AG08395 (cell line): ENCODE measurements around the gene CARD11.

Experiments used
- DNase-seq: peaks from one replicate; pipeline ENCODE4 v3.0.0; 2012; ENCODE audit warnings: mixed read lengths, low spot score

CARD11 gene

DNA sequence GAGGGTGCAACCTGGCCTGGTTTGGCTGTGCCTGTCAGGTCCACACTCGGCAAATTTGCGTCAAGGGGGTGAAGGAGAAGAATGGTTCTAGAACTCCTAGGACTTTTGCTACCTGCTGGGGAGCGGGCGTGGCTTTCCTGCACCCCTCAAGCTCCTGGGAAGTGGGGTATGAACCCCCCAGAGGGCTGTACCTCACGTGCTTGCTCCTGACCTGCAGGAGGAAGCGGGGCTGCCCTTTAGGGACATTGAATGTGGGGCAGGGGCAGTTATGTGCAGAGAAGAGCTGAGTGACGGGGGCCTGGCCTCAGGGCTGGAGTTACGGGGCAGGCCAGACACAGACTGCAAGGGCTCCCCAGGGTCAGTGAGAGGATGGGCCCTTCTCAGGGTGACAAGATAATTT is 138.2 kb downstream of the CARD11 start:
- DNase-seq, result no peak

DNA sequence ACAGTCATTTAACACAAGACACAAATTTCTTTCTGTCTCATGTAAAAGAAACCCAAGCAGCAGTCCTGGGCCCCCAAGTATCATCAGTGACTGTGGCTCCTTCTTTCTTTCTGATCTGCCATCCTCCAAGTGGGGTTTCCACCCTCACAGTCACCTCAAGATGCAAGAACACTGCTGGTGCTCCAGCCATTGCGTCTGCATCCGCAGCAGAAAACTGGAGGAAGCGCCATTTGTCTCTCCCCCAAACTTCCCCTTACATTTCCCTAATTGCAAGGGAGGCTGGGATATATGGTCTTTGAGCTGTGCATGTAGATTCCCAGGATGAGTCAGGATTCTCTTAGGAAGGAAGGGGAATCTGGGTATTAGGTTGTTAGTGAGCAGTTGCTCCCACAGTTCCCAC is 138.6 kb downstream of the CARD11 start:
- DNase-seq, result no peak

DNA sequence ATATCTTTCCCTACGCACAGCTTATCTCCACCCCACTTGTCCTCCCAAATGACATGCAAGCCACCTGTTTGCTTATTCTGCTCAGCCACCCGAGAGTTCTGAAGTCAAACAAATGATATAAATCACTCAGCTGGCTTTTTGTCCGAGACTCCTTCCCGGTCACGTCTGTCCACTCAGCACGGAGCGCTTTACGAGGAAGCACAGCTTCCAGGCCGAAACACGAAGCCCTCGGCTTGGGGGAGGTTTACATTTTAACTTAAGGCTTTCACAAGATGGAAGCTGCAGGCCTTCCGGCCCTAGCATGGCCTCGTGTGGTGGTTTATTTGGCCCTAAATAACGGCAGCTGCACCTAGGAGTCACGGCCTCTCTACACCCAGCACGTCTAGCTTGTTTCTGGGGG is 139.5 kb downstream of the CARD11 start:
- no peak for DNase-seq

DNA sequence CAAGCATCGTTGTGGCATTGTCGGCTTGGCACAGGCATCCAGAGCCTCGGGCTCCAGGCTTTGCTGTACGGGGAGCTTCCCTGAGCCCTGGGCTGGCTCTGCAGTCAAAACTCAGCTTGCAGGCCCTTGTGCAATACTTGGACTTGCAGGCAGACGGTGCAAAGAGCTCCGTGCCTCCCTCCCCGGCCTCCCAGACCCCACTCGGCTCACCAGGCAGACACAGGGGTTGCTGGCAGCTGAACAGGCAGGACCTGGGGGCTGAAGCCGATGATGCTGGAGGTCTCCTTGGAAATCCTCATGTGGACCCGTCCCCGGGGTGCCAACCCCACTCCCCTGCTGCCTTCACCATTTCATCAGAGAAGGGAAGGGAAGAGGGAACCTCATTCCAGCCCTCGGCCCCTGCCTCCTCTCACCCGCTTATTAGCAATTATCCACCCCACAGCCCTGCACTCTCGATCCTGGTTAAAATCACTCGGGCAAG is 139.9 kb downstream of the CARD11 start:
- no peak for DNase-seq

DNA sequence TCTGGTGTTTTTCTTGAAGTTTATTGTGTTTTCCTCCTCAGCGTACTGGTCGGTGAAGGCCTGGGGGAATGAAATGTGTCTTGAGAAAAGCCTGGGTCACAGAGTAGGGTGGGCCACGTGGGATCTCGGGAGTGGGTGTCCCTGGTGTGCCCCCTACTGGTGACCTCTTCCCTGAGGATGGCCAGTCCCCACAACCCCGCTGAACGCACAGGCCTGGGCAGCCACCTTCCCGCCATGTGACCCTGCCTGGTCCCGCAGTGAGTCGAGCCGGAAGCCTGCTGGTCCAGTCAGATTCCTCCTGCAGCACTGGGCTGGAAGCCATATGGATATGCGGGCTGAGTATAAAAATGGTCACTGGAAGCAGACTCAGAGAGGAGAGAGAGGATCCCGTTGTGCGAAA is 146.6 kb downstream of the CARD11 start:
- DNase-seq, result no peak

DNA sequence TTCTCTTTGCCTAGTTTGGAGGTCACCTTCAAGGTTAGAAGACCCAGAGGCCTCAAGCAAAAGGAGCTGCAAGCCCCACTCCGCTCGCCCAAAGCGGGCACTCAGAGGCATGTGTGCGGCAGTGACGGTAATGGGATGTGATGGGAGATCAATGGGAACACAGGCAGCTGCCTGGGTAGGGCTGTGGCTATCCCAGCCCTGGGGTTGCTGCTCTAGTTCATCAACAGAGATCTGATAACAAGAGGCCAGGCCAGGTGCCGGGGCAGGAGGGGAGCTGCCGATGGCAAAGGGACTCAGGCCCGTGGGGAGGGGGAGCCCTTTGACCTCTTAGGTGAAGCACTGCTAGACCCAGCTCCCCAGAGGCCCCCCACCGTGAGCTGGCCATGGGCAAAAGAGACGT is 147.5 kb downstream of the CARD11 start:
- DNase-seq, result no peak

DNA sequence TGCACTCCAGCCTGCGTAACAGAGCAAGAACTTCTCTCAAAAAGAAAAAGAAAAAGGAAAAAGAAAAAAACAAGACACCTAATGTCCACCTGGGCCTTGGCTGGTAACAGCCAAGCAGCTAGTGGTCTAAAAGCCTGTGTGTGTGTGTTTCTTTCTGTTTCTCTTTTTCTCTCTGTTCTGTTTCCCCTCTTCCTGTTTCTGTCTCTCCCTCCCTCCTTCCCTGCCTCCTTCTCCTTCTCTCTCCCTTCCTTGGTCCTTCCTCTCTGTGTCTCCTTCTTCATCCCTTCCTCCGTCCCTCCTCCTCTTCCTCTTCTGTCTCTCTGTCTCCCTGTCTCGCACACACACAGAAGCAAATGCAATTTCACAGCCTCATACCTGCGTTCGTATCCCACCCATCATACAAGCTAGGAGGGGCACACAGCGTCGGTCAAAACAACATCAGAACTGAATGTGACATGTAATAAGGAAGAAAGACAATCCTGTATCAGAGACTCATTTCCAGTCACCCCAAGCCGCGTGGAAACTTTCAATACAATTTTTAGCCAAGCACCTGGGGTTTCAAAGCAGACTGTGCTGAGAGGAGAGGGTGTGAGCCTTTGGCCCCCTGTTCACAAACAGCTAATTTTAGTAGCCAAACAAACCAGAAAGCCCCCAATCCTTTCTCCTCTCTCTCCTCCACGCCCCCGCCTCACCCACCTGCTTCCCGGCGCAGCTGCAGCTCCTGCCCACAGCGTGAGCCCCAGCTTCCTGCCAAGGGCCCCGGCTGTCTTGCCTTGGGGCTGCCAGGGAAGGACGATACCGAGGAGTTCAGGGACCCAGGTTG is 149.3 kb downstream of the CARD11 start:
- no peak for DNase-seq

DNA sequence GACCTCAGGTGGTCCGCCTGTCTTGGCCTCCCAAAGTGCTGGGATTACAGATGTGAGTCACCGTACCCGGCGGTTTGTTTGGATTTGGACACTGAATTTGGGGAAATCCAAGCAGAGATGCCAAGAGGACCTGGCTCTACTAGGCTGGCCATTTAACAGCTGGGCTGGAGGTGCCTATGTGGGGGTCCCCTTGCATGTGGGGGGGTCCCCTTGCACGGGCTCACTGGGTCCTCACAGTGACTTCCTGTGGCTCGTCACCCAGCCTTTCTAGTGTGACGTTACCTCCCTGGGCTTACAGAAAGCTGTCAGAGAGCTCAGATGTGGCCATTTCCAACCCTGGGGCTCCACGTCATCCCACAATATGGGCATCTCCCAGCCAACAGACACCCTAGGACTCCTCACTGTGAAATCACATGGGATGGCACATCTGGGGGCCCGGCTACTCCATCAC is 150.2 kb downstream of the CARD11 start:
- no peak for DNase-seq

DNA sequence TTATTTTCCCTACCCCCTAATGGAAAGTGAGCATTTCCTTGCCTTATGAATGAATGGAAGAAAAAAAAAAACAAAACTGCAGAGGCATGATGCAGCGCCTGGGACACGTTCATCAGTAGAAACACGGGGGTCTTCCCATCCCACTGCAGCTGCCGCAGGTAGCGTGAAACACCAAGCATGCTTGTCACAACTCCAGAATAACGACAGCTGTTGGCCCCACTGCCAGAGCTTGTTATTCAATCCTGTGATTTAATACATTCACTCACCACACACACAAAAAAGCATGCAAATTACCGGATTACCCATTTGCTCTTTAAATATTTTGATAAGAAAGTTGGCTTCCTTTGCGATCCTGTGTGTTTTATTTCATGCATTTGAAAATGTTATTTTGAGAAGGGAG is 151.1 kb downstream of the CARD11 start:
- DNase-seq, result no peak

DNA sequence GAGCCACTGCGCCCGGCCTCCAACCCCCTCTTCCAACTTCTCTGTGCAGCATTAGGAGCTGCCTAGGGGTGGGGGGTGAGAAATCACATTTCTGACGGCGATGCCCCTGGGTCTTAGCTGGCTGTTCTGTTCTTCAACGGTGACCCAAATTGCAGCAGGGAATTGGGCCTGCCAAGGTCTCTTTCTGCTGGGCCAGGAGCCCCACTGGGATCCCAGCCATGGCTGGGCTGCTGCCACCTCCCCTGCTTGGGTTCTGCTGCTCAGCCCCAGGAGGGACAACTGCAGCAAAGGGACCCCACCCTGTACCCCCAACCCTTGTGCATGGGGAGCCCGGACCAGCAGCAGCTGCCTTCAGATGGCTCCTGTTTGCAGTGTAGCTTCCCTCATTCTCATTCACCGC is 155.9 kb downstream of the CARD11 start:
- DNase-seq, result no peak

DNA sequence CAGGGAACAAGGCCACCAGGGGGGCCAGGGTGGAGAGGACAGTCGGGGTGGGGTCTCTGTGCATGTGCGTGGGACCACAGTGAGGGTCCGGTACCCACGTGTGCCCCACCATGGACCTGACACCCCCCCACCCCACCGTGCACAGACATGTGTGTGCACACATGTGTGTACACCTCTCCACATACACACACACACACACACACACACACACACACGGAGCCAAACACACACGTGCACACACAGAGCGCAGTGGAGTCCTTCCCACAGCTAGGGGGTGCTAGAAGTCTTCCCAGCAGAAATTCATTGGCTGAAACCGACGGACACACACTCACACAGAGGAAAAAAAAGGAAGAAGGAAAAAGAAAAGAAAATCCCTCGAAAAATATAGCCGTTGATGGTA is 156.8 kb downstream of the CARD11 start:
- DNase-seq, result peak; percentile 70

DNA sequence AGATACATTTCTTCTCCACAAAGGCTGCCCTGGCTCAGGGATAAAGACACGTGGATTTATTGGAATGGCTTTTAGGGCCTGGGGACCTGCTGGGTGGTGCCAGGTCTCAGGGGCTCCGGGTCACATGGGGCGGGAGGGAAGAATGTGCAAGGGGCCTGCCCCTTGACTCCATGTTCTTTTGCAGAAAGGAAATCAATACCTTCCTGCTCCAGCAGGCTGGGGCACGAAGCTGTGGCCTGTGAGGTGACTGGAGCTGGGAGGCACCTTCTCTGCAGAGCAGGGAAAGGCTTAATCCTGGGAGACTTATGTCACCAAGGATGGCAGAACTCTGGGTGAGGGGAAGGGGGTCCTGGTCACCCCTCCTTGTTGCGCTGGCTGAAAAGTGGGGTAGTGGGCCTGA is 157.3 kb downstream of the CARD11 start:
- DNase-seq, result no peak

DNA sequence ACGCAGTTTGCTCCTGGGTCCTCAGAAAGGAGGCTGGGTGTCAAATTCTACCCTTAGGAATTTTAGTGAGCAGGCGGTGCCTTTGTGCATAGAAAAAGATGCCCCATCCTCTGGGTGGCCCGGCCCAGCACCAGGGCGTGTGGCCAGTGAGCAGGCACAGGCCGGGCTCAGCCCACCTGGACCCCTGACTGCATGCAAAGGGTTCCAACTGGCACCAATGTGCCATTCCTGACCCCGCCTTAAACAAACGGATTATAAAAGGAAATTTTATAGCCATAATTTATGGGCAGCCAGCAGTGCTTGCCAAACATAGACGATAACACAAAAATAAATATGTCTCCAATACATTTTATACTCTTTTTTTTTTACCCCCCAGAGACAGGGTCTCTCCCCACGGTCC is 159.5 kb downstream of the CARD11 start:
- DNase-seq, result no peak

DNA sequence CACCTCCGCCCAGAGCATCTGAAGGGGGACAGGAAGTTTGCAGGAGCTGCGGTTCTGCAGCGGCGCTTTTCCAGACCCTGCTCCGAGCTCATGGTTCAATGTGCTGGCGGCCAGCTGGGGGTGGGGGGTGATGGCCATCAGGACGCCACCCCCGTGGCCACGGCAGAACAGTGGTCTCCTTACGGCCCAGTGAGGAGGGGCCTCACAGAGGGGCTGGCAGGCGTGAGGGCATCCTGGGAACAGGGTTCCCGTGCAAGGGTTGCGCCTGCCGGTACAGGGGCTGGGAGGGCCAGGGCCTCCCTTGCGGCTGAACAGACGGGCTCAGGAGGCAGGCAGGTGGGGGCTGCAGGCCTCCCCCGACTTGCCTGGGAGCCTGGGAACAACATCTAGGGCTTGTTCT is 160.6 kb downstream of the CARD11 start:
- DNase-seq, result no peak

DNA sequence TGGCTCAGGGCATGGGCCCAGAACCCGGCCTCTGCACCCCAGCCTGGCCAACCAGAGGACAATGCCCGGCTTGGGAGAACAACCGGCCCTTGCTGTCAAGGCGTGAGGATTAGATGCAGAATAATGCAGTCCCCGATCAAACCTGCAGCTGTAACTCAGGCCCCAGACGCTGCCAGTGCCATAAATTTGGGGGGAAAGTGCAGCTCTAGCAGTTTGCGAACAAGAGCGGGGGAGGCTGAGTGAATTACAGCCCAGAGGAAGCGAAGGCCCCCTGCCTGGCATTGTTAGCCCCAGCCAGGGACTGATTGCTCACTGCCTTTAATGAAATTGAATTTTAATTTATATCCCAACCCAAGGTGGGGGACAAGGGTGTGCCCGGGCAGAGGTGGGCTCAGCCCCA is 161.6 kb downstream of the CARD11 start:
- no peak for DNase-seq

DNA sequence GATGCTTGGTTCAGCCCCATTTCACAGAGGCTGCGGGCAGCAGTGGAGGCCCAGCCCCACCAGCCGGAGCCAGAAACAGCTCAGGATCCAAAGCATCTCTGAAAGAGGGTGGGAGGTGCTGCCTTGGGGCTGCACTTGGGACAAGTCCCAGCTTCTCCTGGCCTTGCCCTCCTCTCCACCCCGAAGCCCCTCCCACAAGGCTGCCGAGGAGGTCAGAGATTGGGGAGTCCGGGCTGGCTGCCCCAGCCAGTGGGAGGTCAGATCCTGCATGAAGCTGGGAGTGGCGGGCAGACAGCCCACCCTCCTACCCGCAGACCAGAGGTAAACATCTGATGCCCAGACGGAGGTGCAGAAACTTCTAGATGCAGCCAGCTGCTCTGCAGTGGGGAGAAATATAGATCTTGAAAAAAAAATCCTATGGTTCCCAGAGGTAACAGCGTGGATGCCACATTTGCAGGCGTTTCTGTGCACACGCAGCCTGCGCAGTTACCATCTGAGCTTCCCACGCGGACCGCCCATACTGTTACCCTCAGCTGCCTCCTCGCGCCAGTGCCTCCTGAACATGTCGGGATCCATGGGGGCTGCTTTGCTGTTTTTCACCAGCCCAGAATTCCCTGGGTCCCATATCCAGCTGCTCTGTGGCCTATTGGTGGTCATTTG is 162.7 kb downstream of the CARD11 start:
- DNase-seq, result no peak

DNA sequence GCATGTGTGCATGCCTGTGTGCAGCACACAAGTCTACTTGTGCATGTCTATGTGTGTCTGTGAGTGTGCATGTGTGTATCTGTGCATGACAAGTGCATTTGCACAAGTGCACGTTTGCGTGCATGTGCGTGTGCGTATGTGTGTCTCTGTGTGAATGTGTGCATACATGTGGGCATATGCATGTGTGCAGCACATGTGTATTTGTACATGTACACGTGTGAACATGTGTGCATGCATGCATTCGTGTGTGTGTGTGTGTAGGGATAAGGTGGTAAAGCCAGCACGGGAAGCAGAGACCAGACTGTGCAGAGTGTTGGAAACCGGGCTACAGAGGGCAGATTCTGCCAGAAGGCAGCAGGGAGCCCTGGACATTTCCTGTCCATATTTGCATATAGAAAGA is 163.6 kb downstream of the CARD11 start:
- no peak for DNase-seq

DNA sequence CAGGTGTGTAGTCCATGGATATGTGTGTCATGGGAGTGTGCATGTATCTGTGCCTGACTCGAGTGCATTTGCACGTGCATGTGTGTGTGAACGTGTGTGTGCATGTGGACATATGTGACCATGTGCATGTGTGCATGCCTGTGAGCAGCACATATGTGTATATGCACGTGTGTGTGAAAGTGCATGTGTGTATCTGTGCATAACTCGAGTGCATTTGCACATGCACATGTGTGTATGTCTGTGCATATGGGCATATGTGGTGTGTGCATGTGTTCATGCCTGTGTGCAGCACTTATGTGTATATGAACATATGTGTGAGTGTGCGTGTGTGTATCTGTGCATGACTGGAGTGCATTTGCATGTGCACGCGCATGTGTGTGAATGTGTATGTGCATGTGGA is 164.3 kb downstream of the CARD11 start:
- no peak for DNase-seq

DNA sequence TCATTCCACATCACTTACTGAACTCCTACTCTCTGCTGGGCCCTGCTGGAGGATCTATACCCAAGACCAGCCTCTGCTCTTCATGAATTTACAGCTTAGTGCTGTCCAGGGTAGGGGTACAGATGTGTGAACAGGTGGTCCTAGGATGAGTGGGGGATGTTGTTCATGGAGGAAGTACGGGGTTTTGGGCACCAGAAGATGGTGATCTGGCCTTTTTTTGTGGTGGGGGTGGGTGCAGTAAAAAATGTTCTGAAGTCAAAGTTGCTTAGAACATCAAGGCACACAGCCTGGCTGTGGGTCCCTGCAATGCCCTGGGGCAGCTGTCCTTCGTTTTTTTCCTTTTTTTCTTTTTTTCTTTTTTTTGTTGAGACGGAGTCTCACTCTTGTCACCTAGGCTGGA is 165.4 kb downstream of the CARD11 start:
- no peak for DNase-seq

DNA sequence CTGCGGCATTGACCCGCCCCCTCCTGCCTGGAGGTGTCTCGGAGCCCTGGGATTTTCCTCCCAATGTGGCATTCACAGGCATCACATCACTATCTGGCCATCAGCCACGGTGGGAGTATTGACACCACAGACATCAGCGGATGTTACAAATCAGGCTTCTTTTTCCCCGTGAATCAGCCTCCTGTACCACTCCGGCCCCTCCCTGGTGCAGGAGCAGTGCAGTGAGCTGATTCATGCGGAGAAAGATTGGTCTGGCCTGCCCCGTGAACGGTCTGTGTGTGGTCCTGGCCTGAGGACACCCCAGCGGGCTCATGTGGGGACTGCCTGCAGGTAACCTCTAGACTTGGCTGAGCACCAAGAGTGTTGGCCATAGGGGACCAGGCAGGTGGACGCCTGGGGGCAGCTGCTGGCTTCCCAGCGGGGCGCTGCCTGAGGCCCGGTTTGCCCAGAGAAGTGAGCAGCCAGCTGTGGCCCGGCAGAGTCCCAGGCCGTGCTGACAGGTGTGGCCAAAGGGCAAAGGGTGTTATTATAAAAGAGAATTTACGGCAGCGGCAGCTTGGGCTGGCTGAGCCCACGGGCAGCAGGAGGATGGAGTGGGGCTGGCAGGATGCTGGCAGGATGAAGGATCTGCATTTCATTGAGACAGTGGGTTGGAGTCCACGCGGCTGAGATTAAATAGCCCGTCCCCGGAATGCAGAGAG is 167.5 kb downstream of the CARD11 start:
- DNase-seq, result peak; percentile 75

DNA sequence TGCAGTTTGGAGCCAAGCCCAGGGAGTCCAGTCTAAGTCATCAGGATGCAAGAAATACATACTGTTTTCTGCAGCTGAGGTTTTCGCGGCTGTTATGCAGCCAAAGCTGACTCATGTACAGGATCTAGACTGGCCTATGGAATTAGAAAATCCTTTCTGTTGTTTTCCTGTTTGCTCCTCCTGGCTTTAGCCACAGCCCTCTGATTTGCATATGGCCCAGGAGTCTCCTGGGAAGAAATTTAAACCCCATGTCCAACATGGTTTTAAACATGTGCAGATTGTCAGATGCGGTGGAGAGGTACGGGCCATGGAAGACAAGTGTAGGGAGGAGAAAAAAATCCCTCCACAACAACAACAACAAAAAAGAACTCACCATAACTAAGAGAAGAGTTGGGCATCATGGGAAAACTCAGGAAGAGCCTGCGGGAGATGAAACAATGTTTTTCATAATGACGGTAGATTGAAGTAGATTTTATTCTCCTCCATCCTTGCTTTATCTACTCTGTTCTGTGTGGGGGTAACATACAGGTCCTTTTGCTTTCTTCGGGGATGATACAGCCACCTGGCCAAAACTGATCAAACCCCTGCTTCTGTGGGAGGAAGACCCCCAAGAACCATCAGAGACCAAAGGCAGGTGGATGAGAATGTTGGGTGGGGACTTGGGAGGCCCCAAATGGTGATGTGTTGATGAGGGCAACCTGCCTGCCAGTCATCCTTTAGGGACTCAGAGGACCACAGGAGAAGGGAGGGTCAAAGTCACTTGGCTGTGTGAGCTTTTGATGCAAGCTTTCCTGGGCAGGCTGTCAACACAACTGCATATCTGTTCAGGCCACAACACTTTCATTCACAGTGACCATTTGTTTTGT is 169.7 kb downstream of the CARD11 start:
- DNase-seq, result peak; percentile 93

DNA sequence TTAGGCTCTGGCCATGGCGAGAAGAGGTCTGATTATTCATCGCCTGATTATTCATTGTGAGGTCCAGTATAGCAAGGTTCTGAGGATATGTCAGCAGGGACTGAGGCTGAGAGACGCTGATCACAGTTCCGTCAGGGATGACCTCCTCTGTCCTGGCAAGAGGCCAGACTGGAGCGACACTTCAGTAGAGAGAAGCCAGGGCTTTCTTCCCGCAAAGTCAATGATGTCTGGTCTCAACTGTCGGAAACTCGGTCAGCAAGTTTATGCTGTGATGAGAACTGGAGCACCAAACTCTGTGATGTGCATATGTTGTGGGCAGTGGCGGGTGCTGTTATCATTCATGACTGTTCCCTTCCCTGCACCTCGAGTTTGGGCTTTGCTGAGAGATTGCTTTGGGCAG is 170.5 kb downstream of the CARD11 start:
- DNase-seq, result no peak
